Stimulated activated CD8-positive, alpha-beta memory T cell treated with anti-CD3 and anti-CD28 coated beads, Interleukin-4, amount 100 ng/mL, for 1 hour (primary cell): ENCODE results near the gene PIGP.
"Not testable (repeated sequence)": the region's sequence is repeated elsewhere in the genome, so short reads cannot be mapped to it uniquely, and the experiment has no call there.

Experiments
- DNase-seq, 2 donors: peaks; one replicate each; pipeline ENCODE4 v3.0.0-alpha.2; 2020; ENCODE audit warnings: low read depth in 2 of 2, low spot score in 1 of 2

Gene PIGP

DNA sequence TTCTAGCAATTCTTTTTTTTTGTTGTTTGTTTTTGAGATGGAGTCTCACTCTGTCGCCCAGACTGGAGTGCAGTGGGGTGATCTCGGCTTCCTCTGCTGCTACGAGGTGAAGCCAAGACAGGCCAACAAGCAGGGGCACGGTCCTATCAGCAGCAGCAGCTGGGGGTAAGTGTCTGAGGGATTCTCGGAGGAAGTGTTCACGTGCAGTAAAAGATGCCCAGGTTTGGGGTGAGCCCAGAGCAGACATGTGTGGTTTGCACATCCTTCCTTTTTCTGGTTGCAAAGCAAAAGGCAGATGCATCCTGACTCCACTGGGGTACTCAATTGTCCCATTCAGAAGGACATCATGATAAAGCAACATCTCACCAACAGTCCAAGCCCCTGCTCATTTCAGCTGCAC lies 27.7 kb downstream of the PIGP start:
- DNase-seq, result no peak

DNA sequence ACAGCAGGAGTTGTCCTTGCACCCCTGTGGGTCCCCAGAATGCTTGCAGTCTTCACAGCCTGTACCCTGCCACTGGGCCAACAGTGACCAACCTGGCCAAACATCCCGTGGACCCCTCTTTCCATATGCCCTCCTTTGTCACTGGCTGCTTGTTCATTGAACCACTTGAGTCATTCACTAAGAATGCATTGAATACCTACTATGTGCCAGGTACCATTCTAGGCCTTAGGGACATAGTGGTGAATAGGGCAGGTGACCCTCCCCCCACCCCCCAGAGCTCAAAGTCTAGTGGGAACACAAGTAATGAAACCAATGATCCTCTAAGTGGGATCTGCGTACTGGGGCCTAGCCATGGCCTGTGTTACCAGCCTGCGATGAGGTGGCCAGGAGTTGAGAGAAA lies 28.2 kb downstream of the PIGP start:
- no peak for DNase-seq

DNA sequence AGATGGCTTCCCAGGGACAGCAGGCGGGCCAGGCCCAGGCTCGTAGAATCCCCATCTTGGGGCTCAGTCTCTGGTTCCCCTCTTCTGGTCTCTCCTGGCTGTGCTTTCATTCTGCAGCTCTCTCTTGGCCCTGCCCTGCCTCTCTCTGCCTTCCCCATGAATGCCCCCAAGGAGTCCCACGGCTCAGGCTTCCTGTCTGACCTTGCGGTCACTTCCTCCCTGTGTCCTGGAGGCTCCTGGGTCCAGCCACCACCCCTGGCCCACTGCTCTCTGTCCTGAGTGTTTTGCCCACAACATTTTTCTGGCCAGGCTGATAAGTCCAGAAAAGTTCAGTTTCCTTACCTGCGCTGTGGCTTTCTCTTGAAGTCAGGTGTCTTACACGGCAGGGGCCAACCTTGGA lies 29.1 kb downstream of the PIGP start:
- DNase-seq, result no peak

DNA sequence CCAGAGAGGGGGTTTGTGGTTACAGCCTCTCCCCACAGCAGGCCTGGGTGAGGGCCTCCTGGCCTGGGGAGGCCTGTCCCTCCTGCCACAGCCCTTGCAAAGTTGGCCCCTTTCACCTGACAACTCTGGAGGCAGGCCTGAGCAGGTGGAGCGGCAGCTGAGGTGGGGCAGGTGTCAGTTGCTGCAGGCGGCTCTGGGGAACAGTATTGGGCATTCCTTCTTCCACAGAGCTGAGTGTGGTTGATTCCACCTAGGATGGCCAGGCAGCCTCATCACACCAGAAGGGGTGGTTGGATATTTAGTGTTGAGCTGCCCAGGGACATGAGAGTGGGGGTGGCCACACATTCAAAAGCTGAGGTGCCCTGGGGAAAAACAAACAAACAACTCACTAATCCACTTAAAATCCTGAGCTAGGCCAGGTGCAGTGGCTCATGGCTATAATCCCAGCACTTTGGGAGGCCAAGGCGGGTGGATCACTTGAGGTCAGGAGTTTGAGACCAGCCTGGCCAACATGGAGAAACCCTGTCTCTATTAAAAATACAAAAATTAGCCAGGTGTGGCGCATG lies 31.1 kb downstream of the PIGP start:
- DNase-seq, result no peak

DNA sequence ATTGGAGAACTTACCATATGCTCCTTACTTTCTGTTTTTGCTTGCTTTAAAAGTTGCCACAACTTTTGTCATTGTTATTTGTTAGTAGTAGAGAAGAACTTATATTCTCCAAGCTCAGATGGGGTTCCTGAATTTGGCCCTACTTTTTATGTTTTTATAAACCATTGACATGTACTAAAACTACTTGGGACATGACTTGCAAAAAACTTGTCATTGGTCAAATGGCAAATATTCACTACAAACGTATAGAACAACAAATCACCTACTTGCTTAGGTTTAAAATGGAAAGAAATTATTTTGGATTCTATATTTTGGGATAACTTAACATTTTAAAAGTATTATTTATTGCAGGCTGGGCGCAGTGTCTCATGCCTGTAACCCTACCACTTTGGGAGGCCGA lies 32.7 kb downstream of the PIGP start:
- DNase-seq, result no peak

GRCh38 chr21:37039411-37040075 lies 33.3 kb downstream of the PIGP start:
- DNase-seq, result no peak

DNA sequence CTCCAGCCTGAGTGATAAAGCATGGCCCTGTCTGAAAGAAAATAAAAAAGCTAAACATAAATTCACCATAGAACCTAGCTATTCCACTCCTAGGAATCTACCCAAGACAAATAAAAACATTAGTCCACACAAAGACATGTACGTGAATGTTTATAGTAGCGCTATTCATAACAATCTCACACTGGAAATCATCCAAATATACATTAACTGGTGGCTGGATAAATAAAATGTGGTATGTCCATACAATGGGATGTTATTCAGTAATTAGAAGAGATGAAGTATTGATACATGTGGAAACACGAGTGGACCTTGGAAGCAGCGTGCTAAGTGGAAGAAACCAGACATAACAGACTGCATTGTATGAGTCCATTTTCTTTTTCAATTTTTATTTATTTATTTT lies 36.7 kb downstream of the PIGP start:
- DNase-seq, result no peak

DNA sequence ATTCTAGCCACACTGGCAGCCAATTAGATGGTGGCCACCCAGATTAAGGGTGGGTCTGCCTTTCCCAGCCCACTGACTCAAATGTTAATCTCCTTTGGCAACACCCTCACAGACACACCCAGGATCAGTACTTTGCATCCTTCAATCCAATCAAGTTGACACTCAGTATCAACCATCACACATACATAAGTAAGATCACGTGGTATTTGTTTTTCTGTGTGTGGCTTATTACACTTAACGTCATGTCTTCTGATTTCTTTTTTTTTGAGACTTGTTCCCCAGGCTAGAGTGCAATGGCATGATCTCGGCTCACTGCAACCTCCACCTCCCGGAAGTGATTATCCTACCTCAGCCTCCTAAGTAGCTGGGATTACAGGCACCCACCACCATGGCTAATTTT lies 38.5 kb downstream of the PIGP start:
- not testable (repeated sequence) for DNase-seq

DNA sequence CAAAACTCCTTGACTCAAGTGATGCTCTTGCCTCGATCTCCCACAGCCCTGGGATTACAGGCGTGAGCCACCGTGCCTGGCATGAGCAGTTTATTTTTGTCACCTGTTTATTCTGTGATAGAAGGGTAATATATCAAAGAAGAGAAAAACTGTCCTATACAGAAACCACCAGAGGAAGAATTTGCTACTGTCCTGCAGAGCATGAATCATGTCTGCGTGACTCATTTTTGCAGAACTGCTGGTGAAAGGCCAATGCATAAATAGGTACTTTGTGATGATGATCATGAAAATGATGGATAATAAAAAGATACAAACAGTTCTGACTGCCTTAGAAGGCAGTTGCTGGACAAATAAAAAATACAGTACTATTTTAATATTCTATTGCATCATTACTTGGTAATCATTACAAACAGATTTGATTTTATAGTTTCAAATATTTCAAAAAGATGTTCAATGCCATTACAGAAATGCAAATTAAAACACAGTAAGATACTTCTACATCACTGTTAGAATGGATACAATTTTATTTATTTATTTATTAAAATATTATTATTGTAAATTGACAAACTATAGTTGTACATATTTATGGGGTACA lies 39.9 kb downstream of the PIGP start:
- no peak for DNase-seq

DNA sequence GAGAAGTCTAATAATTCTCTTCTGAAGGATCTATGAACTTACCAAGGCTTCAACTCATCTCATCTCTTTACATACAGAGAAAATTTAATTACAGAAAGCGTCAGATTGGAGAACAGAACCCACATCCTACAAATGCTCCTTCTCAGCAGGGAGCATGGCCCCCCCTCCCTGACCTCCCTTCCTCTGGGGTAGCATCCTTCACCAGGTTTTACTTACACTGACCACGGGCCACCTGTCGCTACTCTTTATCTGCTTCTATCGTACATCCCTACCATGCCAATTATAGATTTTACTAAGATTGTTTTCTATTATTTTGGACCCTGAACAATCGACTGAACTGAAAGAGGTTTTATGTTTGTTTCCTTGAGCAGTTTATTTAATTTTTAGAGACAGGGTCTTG lies 40.6 kb downstream of the PIGP start:
- DNase-seq, result no peak

- DNase-seq, result no peak
These were observed 42.0 kb downstream of the PIGP start for GRCh38 chr21:37030864-37031263.

DNA sequence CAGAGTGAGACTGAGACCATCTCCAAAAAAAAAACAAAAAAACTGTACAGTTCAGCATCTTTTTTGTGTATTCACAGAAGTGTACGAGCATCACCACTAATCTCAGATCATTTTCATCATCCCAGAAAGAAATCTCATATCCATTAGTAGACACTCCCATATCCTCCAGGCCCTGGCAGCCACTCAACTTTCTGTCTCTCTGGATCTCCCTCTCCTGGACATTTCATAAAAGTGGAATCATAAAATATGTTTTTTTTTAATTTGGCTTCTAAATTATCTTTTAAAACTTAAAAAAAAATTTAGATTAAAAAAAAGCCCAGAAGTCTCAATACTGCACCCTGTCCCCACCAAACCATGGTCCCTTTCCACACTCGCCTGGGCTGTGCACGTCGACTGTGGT lies 44.3 kb downstream of the PIGP start:
- DNase-seq, result no peak

GRCh38 chr21:37026499-37026898 lies 46.4 kb downstream of the PIGP start:
- DNase-seq, result no peak

- no peak for DNase-seq
These were observed 54.8 kb downstream of the PIGP start for GRCh38 chr21:37017951-37018679.
